Body of pancreas (tissue), 4 donors: ENCODE measurements around the gene SLC4A9.

ENCODE experiments used
- POLR2A ChIP-seq, 3 donors: fragments of 450-650 bp; IDR thresholded peaks; one replicate each; pipeline ENCODE4 v1.6.1; 2016; ENCODE audit warnings: antibody characterized with exemption in 3 of 3, mild to moderate bottlenecking in 2 of 3
- TF ChIP-seq, protein P1 (sequence below), 7 experiments: fragments of 450-650 bp in 4 of 7; fragments of 200-600 bp in 3 of 7; sonication (generic) in 3 of 7; IDR thresholded peaks; one replicate each; pipeline ENCODE4 v1.5.1; 2016 to 2019; ENCODE audit warnings: antibody characterized with exemption in 7 of 7

DNA sequence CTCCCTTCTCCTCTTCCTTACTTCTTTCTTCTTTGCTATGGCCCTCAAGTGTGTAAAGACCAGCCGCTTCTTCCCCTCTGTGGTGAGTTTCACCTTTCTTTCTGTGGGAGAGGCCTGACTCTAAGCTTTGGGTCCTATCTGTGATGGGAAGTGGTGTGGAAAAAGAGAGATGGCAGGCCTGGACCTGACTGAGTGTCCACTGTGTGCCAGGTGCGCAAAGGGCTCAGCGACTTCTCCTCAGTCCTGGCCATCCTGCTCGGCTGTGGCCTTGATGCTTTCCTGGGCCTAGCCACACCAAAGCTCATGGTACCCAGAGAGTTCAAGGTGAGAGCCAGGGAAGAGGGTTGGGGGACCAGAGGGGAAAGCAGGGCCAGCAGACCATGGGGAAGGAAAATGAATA, 5.9 kb downstream of the SLC4A9 start:
- TF ChIP-seq, protein P1, sequence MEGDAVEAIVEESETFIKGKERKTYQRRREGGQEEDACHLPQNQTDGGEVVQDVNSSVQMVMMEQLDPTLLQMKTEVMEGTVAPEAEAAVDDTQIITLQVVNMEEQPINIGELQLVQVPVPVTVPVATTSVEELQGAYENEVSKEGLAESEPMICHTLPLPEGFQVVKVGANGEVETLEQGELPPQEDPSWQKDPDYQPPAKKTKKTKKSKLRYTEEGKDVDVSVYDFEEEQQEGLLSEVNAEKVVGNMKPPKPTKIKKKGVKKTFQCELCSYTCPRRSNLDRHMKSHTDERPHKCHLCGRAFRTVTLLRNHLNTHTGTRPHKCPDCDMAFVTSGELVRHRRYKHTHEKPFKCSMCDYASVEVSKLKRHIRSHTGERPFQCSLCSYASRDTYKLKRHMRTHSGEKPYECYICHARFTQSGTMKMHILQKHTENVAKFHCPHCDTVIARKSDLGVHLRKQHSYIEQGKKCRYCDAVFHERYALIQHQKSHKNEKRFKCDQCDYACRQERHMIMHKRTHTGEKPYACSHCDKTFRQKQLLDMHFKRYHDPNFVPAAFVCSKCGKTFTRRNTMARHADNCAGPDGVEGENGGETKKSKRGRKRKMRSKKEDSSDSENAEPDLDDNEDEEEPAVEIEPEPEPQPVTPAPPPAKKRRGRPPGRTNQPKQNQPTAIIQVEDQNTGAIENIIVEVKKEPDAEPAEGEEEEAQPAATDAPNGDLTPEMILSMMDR (IDR thresholded peaks at IDR 0.05), result no peak
- TF ChIP-seq POLR2A (IDR thresholded peaks at IDR 0.05), result no peak
